SK-N-SH (cell line): ENCODE data around the gene BCL6. TPM values are rescaled to one million over a fixed set of nuclear protein-coding genes. Genes with fewer than 3 reads are reported as not detected.

ENCODE experiments used
- CTCF ChIA-PET: fragments of 300-600, 350-600 bp; formaldehyde crosslinking; extraction: SDS; loops from one replicate; lab custom pipeline; 2021; lab: Yijun Ruan, JAX
- POLR2A ChIA-PET: fragments of 350-600 bp; sonication (Branson Sonifier 250); formaldehyde crosslinking; extraction: SDS; loops from one replicate; lab custom pipeline; 2020; ENCODE audit warnings: antibody characterized with exemption, inconsistent platforms; lab: Yijun Ruan, JAX
- DNase-seq: peaks from one replicate; pipeline ENCODE4 v3.0.0; 2012
- H2AFZ ChIP-seq: fragments of 200-600 bp; sonication (generic); 2 replicates; pipeline ENCODE4 v1.8.1; 2016; ENCODE audit warnings: antibody characterized with exemption, mild to moderate bottlenecking, low read depth
- H3F3A ChIP-seq: fragments of 200-600 bp; sonication (generic); replicated peaks from 2 replicates; pipeline ENCODE3; 2016; ENCODE audit warnings: antibody characterized with exemption, mild to moderate bottlenecking; ENCODE audit not compliant: insufficient read depth
- H3K27ac ChIP-seq, 2 experiments: fragments of 200-500 bp in 1 of 2; fragments of 200-600 bp in 1 of 2; sonication (Bioruptor generic) in 1 of 2; sonication (generic), shearing (Covaris generic) in 1 of 2; 2 replicates each; pipeline versions ENCODE4 v1.5.1 to v1.6.1; 2014 to 2016; ENCODE audit warnings: low read depth in 2 of 2, inconsistent platforms in 1 of 2, low read length in 1 of 2, mild to moderate bottlenecking in 1 of 2, mixed read lengths in 1 of 2
- H3K27me3 ChIP-seq: fragments of 200-600 bp; sonication (generic), shearing (Covaris generic); 2 replicates; pipeline ENCODE4 v1.6.1; 2016; ENCODE audit warnings: mixed run types; ENCODE audit not compliant: insufficient read depth
- H3K36me3 ChIP-seq, 2 experiments: fragments of 200-500 bp in 1 of 2; fragments of 200-600 bp in 1 of 2; sonication (Bioruptor generic) in 1 of 2; sonication (generic) in 1 of 2; replicated peaks in 1 of 2; 2 replicates each; pipeline versions ENCODE3 to v1.5.1; 2014 to 2016; ENCODE audit warnings: low read length in 1 of 2, mild to moderate bottlenecking in 1 of 2; ENCODE audit not compliant: insufficient read depth in 2 of 2, control insufficient read depth in 1 of 2
- H3K4me1 ChIP-seq, 2 experiments: fragments of 200-500 bp in 1 of 2; fragments of 200-600 bp in 1 of 2; sonication (Bioruptor generic) in 1 of 2; sonication (generic), shearing (Covaris generic) in 1 of 2; 2 replicates each; pipeline versions ENCODE4 v1.5.1 to v1.6.1; 2014 to 2016; ENCODE audit warnings: low read depth in 1 of 2, low read length in 1 of 2, mixed run types in 1 of 2; ENCODE audit not compliant: insufficient read depth in 2 of 2, control insufficient read depth in 1 of 2
- H3K4me2 ChIP-seq: fragments of 200-600 bp; sonication (generic), shearing (Covaris generic); 2 replicates; pipeline ENCODE4 v1.6.1; 2017; ENCODE audit warnings: mixed run types
- H3K4me3 ChIP-seq, 2 experiments: fragments of 200-500 bp in 1 of 2; fragments of 200-600 bp in 1 of 2; sonication (Bioruptor generic) in 1 of 2; sonication (generic), shearing (Covaris generic) in 1 of 2; 2 replicates each; pipeline versions ENCODE4 v1.5.1 to v1.8.1; 2014 to 2016; ENCODE audit warnings: low read depth in 2 of 2, inconsistent platforms in 1 of 2, low read length in 1 of 2, mild to moderate bottlenecking in 1 of 2, mixed read lengths in 1 of 2, moderate library complexity in 1 of 2
- H3K79me2 ChIP-seq: fragments of 200-600 bp; sonication (generic); 2 replicates; pipeline ENCODE4 v1.8.1; 2017; ENCODE audit warnings: mild to moderate bottlenecking; ENCODE audit not compliant: insufficient read depth
- H3K9ac ChIP-seq: fragments of 200-600 bp; sonication (generic); 2 replicates; pipeline ENCODE4 v1.6.1; 2017; ENCODE audit warnings: mixed run types
- H3K9me2 ChIP-seq: fragments of 200-600 bp; sonication (generic); 2 replicates; pipeline ENCODE4 v1.6.1; 2017; ENCODE audit warnings: mixed run types
- H3K9me3 ChIP-seq: fragments of 200-600 bp; sonication (generic); 2 replicates; pipeline ENCODE4 v1.6.1; 2017; ENCODE audit warnings: mixed run types, mild to moderate bottlenecking, moderate library complexity
- H4K20me1 ChIP-seq: fragments of 200-600 bp; sonication (generic); 2 replicates; pipeline ENCODE4 v1.6.1; 2017; ENCODE audit warnings: mild to moderate bottlenecking, mixed run types; ENCODE audit not compliant: insufficient read depth
- EP300 ChIP-seq, 2 experiments: IDR thresholded peaks; 2 replicates each; pipeline versions ENCODE4 v1.4.0 to v1.6.1; 2012; ENCODE audit warnings: borderline replicate concordance in 1 of 2, low read depth in 1 of 2, low read length in 1 of 2
- EZH2phosphoT487 ChIP-seq: fragments of 200-600 bp; sonication (generic); IDR thresholded peaks from 2 replicates; pipeline ENCODE4 v1.6.1; 2017; ENCODE audit warnings: low read depth, mixed run types, mild to moderate bottlenecking, antibody characterized with exemption, moderate library complexity, borderline replicate concordance
- GABPA ChIP-seq: IDR thresholded peaks from 2 replicates; pipeline ENCODE4 v1.4.0; 2012; ENCODE audit warnings: low read depth, mild to moderate bottlenecking
- IRF3 ChIP-seq: fragments of 150-350 bp; IDR thresholded peaks from 2 replicates; pipeline ENCODE4 v1.6.1; 2016; ENCODE audit warnings: mild to moderate bottlenecking, low read depth, low read length
- MAX ChIP-seq: IDR thresholded peaks from 2 replicates; pipeline ENCODE4 v1.4.0; 2012; ENCODE audit warnings: low read depth
- MEF2A ChIP-seq: IDR thresholded peaks from 2 replicates; pipeline ENCODE4 v1.4.0; 2012; ENCODE audit warnings: low read depth, borderline replicate concordance
- POLR2AphosphoS5 ChIP-seq: IDR thresholded peaks from 2 replicates; pipeline ENCODE4 v1.6.1; 2012; ENCODE audit warnings: low read depth, low read length
- RFX5 ChIP-seq: IDR thresholded peaks from 2 replicates; pipeline ENCODE4 v1.6.1; 2012; ENCODE audit warnings: mild to moderate bottlenecking, improper control_type of control experiment, low read length
- RXRA ChIP-seq: IDR thresholded peaks from 2 replicates; pipeline ENCODE4 v1.4.0; 2012; ENCODE audit warnings: low read depth, mild to moderate bottlenecking, borderline replicate concordance
- SIN3A ChIP-seq: IDR thresholded peaks from 2 replicates; pipeline ENCODE4 v1.6.1; 2012; ENCODE audit warnings: low read depth, mild to moderate bottlenecking, low read length, moderate library complexity, borderline replicate concordance
- SMC3 ChIP-seq: IDR thresholded peaks from 2 replicates; pipeline ENCODE4 v1.6.1; 2012; ENCODE audit warnings: low read depth, low read length, improper control_type of control experiment
- TCF12 ChIP-seq: IDR thresholded peaks from 2 replicates; pipeline ENCODE4 v1.4.0; 2012
- TEAD4 ChIP-seq: IDR thresholded peaks from 2 replicates; pipeline ENCODE4 v1.4.0; 2012; ENCODE audit warnings: mild to moderate bottlenecking, borderline replicate concordance; ENCODE audit not compliant: insufficient read depth
- USF1 ChIP-seq: IDR thresholded peaks from 2 replicates; pipeline ENCODE4 v1.4.0; 2012; ENCODE audit warnings: low read depth, borderline replicate concordance
- ZBTB33 ChIP-seq: IDR thresholded peaks from 2 replicates; pipeline ENCODE4 v1.4.0; 2012; ENCODE audit warnings: low read depth, borderline replicate concordance
- WGBS: methylation state at CpG from one replicate; pipeline ENCODE4 v1.1.6; 2017; ENCODE audit warnings: low lambda C conversion rate; 5-methylcytosine and 5-hydroxymethylcytosine counted together
- polyA plus RNA-seq, 3 experiments: library from polyadenylated mRNA; depleted of rRNA; stranded (reverse); fragments of >200 nt; gene quantifications; 2 replicates each; pipeline ENCODE4 v1.2.3, GENCODE V29; 2012
- TF ChIP-seq, protein P1 (sequence below): fragments of 200-600 bp; sonication (generic); IDR thresholded peaks from 2 replicates; pipeline ENCODE4 v1.6.1; 2017; ENCODE audit warnings: antibody characterized with exemption, mild to moderate bottlenecking, moderate library complexity
- TF ChIP-seq, protein P2 (sequence below): fragments of 150-350 bp; IDR thresholded peaks from 2 replicates; pipeline ENCODE4 v1.6.1; 2017; ENCODE audit warnings: antibody characterized with exemption, low read length, low read depth, borderline replicate concordance

Gene BCL6
- polyA plus RNA-seq, 1 of the 3 experiments (the other 2 are of a cell fraction), result 13.8 TPM

- no peak for DNase-seq
- 0% methylated on average over 4 of the region's 4 CpGs for WGBS
These were observed 55.3 kb downstream of the BCL6 start for GRCh38 chr3:187689984-187690383.

More at GRCh38 chr3:187689984-187690383, 55.3 kb downstream of the BCL6 start:
- Histone ChIP-seq H3K4me1 (no peaks in the 10 kb centered on the region), H3K4me3 (no peak overlapping the region), H3K9me3 (peaks cover 7% of the 10 kb centered on the region; the same call in 1 of the 2 replicates), H3K4me2 (no peak overlapping the region), H3F3A (peaks cover 2% of the 10 kb centered on the region), H2AFZ (no peak overlapping the region), H3K27me3 (peaks cover 30% of the 10 kb centered on the region; the same call in 1 of the 2 replicates), H4K20me1 (no peaks in the 10 kb centered on the region), H3K27ac (no peak overlapping the region), H3K9ac (no peak overlapping the region), H3K9me2 (no peaks in the 10 kb centered on the region), H3K36me3 (no peaks in the 10 kb centered on the region), H3K79me2 (no peaks in the 10 kb centered on the region)
- ChIA-PET CTCF (interaction anchor here (4.7 kb wide), 1 partner anchor 10 kb away, joined by 27 read pairs; no protein-coding TSS in a partner anchor), POLR2A (no interaction called here)
- TF ChIP-seq POLR2AphosphoS5 (no peak), RFX5 (no peak), MEF2A (no peak), RXRA (no peak), SMC3 (no peak), SIN3A (no peak), EZH2phosphoT487 (no peak), USF1 (no peak), TCF12 (no peak), MAX (no peak), TEAD4 (no peak), ZBTB33 (no peak), IRF3 (no peak), EP300 (IDR thresholded peaks at IDR 0.05; ENCODE audit: borderline replicate concordance in 1 of 2, low read depth in 1 of 2, low read length in 1 of 2) (no peak), GABPA (no peak)
- TF ChIP-seq, protein P1, sequence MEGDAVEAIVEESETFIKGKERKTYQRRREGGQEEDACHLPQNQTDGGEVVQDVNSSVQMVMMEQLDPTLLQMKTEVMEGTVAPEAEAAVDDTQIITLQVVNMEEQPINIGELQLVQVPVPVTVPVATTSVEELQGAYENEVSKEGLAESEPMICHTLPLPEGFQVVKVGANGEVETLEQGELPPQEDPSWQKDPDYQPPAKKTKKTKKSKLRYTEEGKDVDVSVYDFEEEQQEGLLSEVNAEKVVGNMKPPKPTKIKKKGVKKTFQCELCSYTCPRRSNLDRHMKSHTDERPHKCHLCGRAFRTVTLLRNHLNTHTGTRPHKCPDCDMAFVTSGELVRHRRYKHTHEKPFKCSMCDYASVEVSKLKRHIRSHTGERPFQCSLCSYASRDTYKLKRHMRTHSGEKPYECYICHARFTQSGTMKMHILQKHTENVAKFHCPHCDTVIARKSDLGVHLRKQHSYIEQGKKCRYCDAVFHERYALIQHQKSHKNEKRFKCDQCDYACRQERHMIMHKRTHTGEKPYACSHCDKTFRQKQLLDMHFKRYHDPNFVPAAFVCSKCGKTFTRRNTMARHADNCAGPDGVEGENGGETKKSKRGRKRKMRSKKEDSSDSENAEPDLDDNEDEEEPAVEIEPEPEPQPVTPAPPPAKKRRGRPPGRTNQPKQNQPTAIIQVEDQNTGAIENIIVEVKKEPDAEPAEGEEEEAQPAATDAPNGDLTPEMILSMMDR, result no peak
- TF ChIP-seq, protein P2, sequence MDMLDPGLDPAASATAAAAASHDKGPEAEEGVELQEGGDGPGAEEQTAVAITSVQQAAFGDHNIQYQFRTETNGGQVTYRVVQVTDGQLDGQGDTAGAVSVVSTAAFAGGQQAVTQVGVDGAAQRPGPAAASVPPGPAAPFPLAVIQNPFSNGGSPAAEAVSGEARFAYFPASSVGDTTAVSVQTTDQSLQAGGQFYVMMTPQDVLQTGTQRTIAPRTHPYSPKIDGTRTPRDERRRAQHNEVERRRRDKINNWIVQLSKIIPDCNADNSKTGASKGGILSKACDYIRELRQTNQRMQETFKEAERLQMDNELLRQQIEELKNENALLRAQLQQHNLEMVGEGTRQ, result no peak
